SK-N-SH (cell line): ENCODE measurements around the gene CCDC40. TPM values are rescaled to one million over a fixed set of nuclear protein-coding genes. Genes with fewer than 3 reads are reported as not detected.

ENCODE experiments used
- CTCF ChIA-PET: fragments of 300-600, 350-600 bp; formaldehyde crosslinking; extraction: SDS; loops from one replicate; lab custom pipeline; 2021; lab: Yijun Ruan, JAX
- POLR2A ChIA-PET: fragments of 350-600 bp; sonication (Branson Sonifier 250); formaldehyde crosslinking; extraction: SDS; loops from one replicate; lab custom pipeline; 2020; ENCODE audit warnings: antibody characterized with exemption, inconsistent platforms; lab: Yijun Ruan, JAX
- DNase-seq: peaks from one replicate; pipeline ENCODE4 v3.0.0; 2012
- H2AFZ ChIP-seq: fragments of 200-600 bp; sonication (generic); 2 replicates; pipeline ENCODE4 v1.8.1; 2016; ENCODE audit warnings: antibody characterized with exemption, mild to moderate bottlenecking, low read depth
- H3F3A ChIP-seq: fragments of 200-600 bp; sonication (generic); replicated peaks from 2 replicates; pipeline ENCODE3; 2016; ENCODE audit warnings: antibody characterized with exemption, mild to moderate bottlenecking; ENCODE audit not compliant: insufficient read depth
- H3K27ac ChIP-seq, 2 experiments: fragments of 200-500 bp in 1 of 2; fragments of 200-600 bp in 1 of 2; sonication (Bioruptor generic) in 1 of 2; sonication (generic), shearing (Covaris generic) in 1 of 2; 2 replicates each; pipeline versions ENCODE4 v1.5.1 to v1.6.1; 2014 to 2016; ENCODE audit warnings: low read depth in 2 of 2, inconsistent platforms in 1 of 2, low read length in 1 of 2, mild to moderate bottlenecking in 1 of 2, mixed read lengths in 1 of 2
- H3K27me3 ChIP-seq: fragments of 200-600 bp; sonication (generic), shearing (Covaris generic); 2 replicates; pipeline ENCODE4 v1.6.1; 2016; ENCODE audit warnings: mixed run types; ENCODE audit not compliant: insufficient read depth
- H3K36me3 ChIP-seq, 2 experiments: fragments of 200-500 bp in 1 of 2; fragments of 200-600 bp in 1 of 2; sonication (Bioruptor generic) in 1 of 2; sonication (generic) in 1 of 2; replicated peaks in 1 of 2; 2 replicates each; pipeline versions ENCODE3 to v1.5.1; 2014 to 2016; ENCODE audit warnings: low read length in 1 of 2, mild to moderate bottlenecking in 1 of 2; ENCODE audit not compliant: insufficient read depth in 2 of 2, control insufficient read depth in 1 of 2
- H3K4me1 ChIP-seq, 2 experiments: fragments of 200-500 bp in 1 of 2; fragments of 200-600 bp in 1 of 2; sonication (Bioruptor generic) in 1 of 2; sonication (generic), shearing (Covaris generic) in 1 of 2; 2 replicates each; pipeline versions ENCODE4 v1.5.1 to v1.6.1; 2014 to 2016; ENCODE audit warnings: low read depth in 1 of 2, low read length in 1 of 2, mixed run types in 1 of 2; ENCODE audit not compliant: insufficient read depth in 2 of 2, control insufficient read depth in 1 of 2
- H3K4me2 ChIP-seq: fragments of 200-600 bp; sonication (generic), shearing (Covaris generic); 2 replicates; pipeline ENCODE4 v1.6.1; 2017; ENCODE audit warnings: mixed run types
- H3K4me3 ChIP-seq, 2 experiments: fragments of 200-500 bp in 1 of 2; fragments of 200-600 bp in 1 of 2; sonication (Bioruptor generic) in 1 of 2; sonication (generic), shearing (Covaris generic) in 1 of 2; 2 replicates each; pipeline versions ENCODE4 v1.5.1 to v1.8.1; 2014 to 2016; ENCODE audit warnings: low read depth in 2 of 2, inconsistent platforms in 1 of 2, low read length in 1 of 2, mild to moderate bottlenecking in 1 of 2, mixed read lengths in 1 of 2, moderate library complexity in 1 of 2
- H3K79me2 ChIP-seq: fragments of 200-600 bp; sonication (generic); 2 replicates; pipeline ENCODE4 v1.8.1; 2017; ENCODE audit warnings: mild to moderate bottlenecking; ENCODE audit not compliant: insufficient read depth
- H3K9ac ChIP-seq: fragments of 200-600 bp; sonication (generic); 2 replicates; pipeline ENCODE4 v1.6.1; 2017; ENCODE audit warnings: mixed run types
- H3K9me2 ChIP-seq: fragments of 200-600 bp; sonication (generic); 2 replicates; pipeline ENCODE4 v1.6.1; 2017; ENCODE audit warnings: mixed run types
- H3K9me3 ChIP-seq: fragments of 200-600 bp; sonication (generic); 2 replicates; pipeline ENCODE4 v1.6.1; 2017; ENCODE audit warnings: mixed run types, mild to moderate bottlenecking, moderate library complexity
- H4K20me1 ChIP-seq: fragments of 200-600 bp; sonication (generic); 2 replicates; pipeline ENCODE4 v1.6.1; 2017; ENCODE audit warnings: mild to moderate bottlenecking, mixed run types; ENCODE audit not compliant: insufficient read depth
- CHD2 ChIP-seq: fragments of 150-350 bp; IDR thresholded peaks from 2 replicates; pipeline ENCODE4 v1.6.1; 2018; ENCODE audit warnings: low read length; ENCODE audit not compliant: partially characterized antibody
- EP300 ChIP-seq, 2 experiments: IDR thresholded peaks; 2 replicates each; pipeline versions ENCODE4 v1.4.0 to v1.6.1; 2012; ENCODE audit warnings: borderline replicate concordance in 1 of 2, low read depth in 1 of 2, low read length in 1 of 2
- FOXJ3 ChIP-seq: sonication (generic); formaldehyde crosslinking; IDR thresholded peaks from 2 replicates; pipeline ENCODE4 v1.5.1; 2020; ENCODE audit warnings: mild to moderate bottlenecking, missing genetic modification reagents
- FOXM1 ChIP-seq: IDR thresholded peaks from 2 replicates; pipeline ENCODE4 v1.4.0; 2012; ENCODE audit warnings: low read depth, mild to moderate bottlenecking
- GABPA ChIP-seq: IDR thresholded peaks from 2 replicates; pipeline ENCODE4 v1.4.0; 2012; ENCODE audit warnings: low read depth, mild to moderate bottlenecking
- GATA2 ChIP-seq: sonication (generic); formaldehyde crosslinking; IDR thresholded peaks from 2 replicates; pipeline ENCODE4 v1.5.0; 2020; ENCODE audit warnings: mild to moderate bottlenecking, missing genetic modification reagents
- MAX ChIP-seq: IDR thresholded peaks from 2 replicates; pipeline ENCODE4 v1.4.0; 2012; ENCODE audit warnings: low read depth
- NFIC ChIP-seq: IDR thresholded peaks from 2 replicates; pipeline ENCODE4 v1.4.0; 2012; ENCODE audit warnings: borderline replicate concordance
- NRF1 ChIP-seq: IDR thresholded peaks from 2 replicates; pipeline ENCODE4 v1.6.1; 2012; ENCODE audit warnings: low read depth, mild to moderate bottlenecking, low read length
- PBX3 ChIP-seq: IDR thresholded peaks from 2 replicates; pipeline ENCODE4; 2012
- POLR2AphosphoS5 ChIP-seq: IDR thresholded peaks from 2 replicates; pipeline ENCODE4 v1.6.1; 2012; ENCODE audit warnings: low read depth, low read length
- RAD21 ChIP-seq: IDR thresholded peaks from 2 replicates; pipeline ENCODE4 v1.6.1; 2012; ENCODE audit warnings: mild to moderate bottlenecking, low read length
- REST ChIP-seq: IDR thresholded peaks from 2 replicates; pipeline ENCODE4 v1.6.1; 2012; ENCODE audit warnings: mild to moderate bottlenecking, low read depth, low read length, moderate library complexity
- SIN3A ChIP-seq: IDR thresholded peaks from 2 replicates; pipeline ENCODE4 v1.6.1; 2012; ENCODE audit warnings: low read depth, mild to moderate bottlenecking, low read length, moderate library complexity, borderline replicate concordance
- SMC3 ChIP-seq: IDR thresholded peaks from 2 replicates; pipeline ENCODE4 v1.6.1; 2012; ENCODE audit warnings: low read depth, low read length, improper control_type of control experiment
- TAF1 ChIP-seq: IDR thresholded peaks from 2 replicates; pipeline ENCODE4 v1.6.1; 2012; ENCODE audit warnings: low read depth, mild to moderate bottlenecking, low read length, moderate library complexity, borderline replicate concordance
- TEAD4 ChIP-seq: IDR thresholded peaks from 2 replicates; pipeline ENCODE4 v1.4.0; 2012; ENCODE audit warnings: mild to moderate bottlenecking, borderline replicate concordance; ENCODE audit not compliant: insufficient read depth
- USF2 ChIP-seq: fragments of 150-350 bp; IDR thresholded peaks from 2 replicates; pipeline ENCODE4 v1.6.1; 2017; ENCODE audit warnings: antibody characterized with exemption, low read length, low read depth, borderline replicate concordance
- YY1 ChIP-seq: IDR thresholded peaks from 2 replicates; pipeline ENCODE4 v1.4.0; 2012; ENCODE audit warnings: low read depth, mild to moderate bottlenecking
- WGBS: methylation state at CpG from one replicate; pipeline ENCODE4 v1.1.6; 2017; ENCODE audit warnings: low lambda C conversion rate; 5-methylcytosine and 5-hydroxymethylcytosine counted together
- polyA plus RNA-seq, 3 experiments: library from polyadenylated mRNA; depleted of rRNA; stranded (reverse); fragments of >200 nt; gene quantifications; 2 replicates each; pipeline ENCODE4 v1.2.3, GENCODE V29; 2012
- TF ChIP-seq, protein P1 (sequence below): IDR thresholded peaks from 2 replicates; pipeline ENCODE4 v1.4.0; 2012; ENCODE audit warnings: low read depth, borderline replicate concordance
- TF ChIP-seq, protein P2 (sequence below): IDR thresholded peaks from 2 replicates; pipeline ENCODE4 v1.4.0; 2012; ENCODE audit warnings: low read depth, borderline replicate concordance

CCDC40 gene
- polyA plus RNA-seq, 1 of the 3 experiments (the other 2 are of a cell fraction), result 17.3 TPM

DNA sequence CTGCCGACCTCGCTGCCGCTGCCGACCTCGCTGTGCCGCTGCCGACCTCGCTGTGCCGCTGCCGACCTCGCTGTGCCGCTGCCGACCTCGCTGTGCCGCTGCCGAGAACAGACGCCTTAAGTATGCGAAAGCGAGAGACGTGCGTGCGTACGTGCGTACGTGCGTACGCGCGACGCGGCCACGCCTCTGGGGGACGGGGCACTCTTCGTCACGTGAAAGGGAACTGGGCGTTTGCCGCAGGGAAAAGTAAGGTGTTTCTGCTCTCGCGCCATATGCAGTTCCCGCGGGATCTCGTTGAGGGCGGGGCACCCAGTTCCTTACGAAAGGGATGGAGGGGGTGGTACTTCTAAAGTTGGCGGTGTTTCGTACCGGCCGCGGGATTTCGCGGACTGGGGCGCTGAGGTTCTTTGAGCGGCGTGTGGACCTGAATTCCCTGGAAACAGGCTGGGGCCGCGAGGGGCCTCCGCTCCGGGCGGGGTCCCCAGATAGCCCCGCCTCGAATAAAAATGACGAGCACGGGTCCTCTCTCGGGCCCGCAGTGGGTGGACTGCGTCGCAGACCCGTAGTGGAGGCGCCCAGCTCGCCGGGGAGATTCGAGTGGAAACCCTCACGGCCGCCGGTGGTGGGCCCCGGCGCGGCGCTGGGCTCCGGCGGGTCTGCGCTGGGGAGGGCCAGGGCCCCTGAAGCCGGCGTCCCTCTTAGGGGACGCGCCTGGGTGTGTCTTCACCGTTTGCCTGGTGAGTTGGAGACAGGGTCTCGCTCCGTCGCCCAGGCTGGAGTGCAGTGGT is 110.8 kb downstream of the CCDC40 start, which contains the start of gene EIF4A3:
Gene EIF4A3 (minus strand): TSS at position 94 of the 788 bp plus-strand sequence. CDS start 167 bp downstream, outside the sequence.
- Histone ChIP-seq H3F3A (peaks cover 4% of the 10 kb centered on the region), H3K4me1 (peaks cover 12 to 21% of the 10 kb centered on the region in 2 experiments; a peak in 2 of 4 replicates), H2AFZ (peak within 1 kb of the TSS; percentile 84), H3K9me3 (no peaks in the 10 kb centered on the region), H3K9me2 (no peaks in the 10 kb centered on the region), H3K36me3 (peaks cover 20 to 32% of the 10 kb centered on the region in 2 experiments), H3K4me3 (peak within 1 kb of the TSS; percentile 79 to 97), H3K27ac (peak within 1 kb of the TSS; percentile 86 to 87), H3K79me2 (peaks cover 71% of the 10 kb centered on the region), H4K20me1 (peaks cover 30% of the 10 kb centered on the region), H3K9ac (peak within 1 kb of the TSS; percentile 98), H3K27me3 (no peaks in the 10 kb centered on the region), H3K4me2 (peak within 1 kb of the TSS; percentile 96)
- ChIA-PET CTCF (interaction anchor here (0.6 to 6.6 kb wide), 10 partner anchors 16 to 214 kb away, joined by 3 to 55 read pairs (median 4); partner anchors contain the start of genes GAA, SGSH and SLC26A11), POLR2A (interaction anchor here (1.1 to 1.5 kb wide), 5 partner anchors 14 to 147 kb away, joined by 3 to 5 read pairs (median 3); partner anchors contain the start of genes GAA and SLC26A11)
- WGBS, result under 1% methylated on average over 66 of the region's 90 CpGs
- no peak; the same call in 1 of the 2 replicates for TF ChIP-seq PBX3
- 0 out of 2 replicates have a peak, but pooled peaks have one; percentile 28 for TF ChIP-seq REST
- peak; percentile 56 for TF ChIP-seq NRF1
- peak; percentile 47; the same call in 1 of the 2 replicates for TF ChIP-seq YY1
- peak; percentile 84 for TF ChIP-seq TAF1
- no peak for TF ChIP-seq SMC3
- no peak for TF ChIP-seq TEAD4
- TF ChIP-seq CHD2, result peak; percentile 100
- peak; percentile 75 for TF ChIP-seq FOXJ3 (CRISPR knock-in tag)
- TF ChIP-seq USF2, result peak; percentile 79
- TF ChIP-seq EP300 (IDR thresholded peaks at IDR 0.05; ENCODE audit: borderline replicate concordance in 1 of 2, low read depth in 1 of 2, low read length in 1 of 2), result 0 out of 4 replicates have a peak, but pooled peaks of 1 of the 2 experiments have one; percentile 4
- TF ChIP-seq GATA2 (CRISPR knock-in tag), result no peak
- no peak for TF ChIP-seq NFIC
- TF ChIP-seq, protein P1, sequence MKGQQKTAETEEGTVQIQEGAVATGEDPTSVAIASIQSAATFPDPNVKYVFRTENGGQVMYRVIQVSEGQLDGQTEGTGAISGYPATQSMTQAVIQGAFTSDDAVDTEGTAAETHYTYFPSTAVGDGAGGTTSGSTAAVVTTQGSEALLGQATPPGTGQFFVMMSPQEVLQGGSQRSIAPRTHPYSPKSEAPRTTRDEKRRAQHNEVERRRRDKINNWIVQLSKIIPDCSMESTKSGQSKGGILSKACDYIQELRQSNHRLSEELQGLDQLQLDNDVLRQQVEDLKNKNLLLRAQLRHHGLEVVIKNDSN, result peak; percentile 91
- peak; percentile 93 for TF ChIP-seq POLR2AphosphoS5
- TF ChIP-seq, protein P2, sequence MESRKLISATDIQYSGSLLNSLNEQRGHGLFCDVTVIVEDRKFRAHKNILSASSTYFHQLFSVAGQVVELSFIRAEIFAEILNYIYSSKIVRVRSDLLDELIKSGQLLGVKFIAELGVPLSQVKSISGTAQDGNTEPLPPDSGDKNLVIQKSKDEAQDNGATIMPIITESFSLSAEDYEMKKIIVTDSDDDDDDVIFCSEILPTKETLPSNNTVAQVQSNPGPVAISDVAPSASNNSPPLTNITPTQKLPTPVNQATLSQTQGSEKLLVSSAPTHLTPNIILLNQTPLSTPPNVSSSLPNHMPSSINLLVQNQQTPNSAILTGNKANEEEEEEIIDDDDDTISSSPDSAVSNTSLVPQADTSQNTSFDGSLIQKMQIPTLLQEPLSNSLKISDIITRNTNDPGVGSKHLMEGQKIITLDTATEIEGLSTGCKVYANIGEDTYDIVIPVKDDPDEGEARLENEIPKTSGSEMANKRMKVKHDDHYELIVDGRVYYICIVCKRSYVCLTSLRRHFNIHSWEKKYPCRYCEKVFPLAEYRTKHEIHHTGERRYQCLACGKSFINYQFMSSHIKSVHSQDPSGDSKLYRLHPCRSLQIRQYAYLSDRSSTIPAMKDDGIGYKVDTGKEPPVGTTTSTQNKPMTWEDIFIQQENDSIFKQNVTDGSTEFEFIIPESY, result peak; percentile 98
- 0 out of 2 replicates have a peak, but pooled peaks have one; percentile 16 for TF ChIP-seq FOXM1
- TF ChIP-seq GABPA, result no peak
- peak; percentile 18; the same call in 1 of the 2 replicates for TF ChIP-seq RAD21
- TF ChIP-seq SIN3A, result peak; percentile 60; the same call in 1 of the 2 replicates
- TF ChIP-seq MAX, result peak; percentile 82
- peak; percentile 100 for DNase-seq
